ENCODE measurements around the gene PARD6A. TPM values are rescaled to one million over a fixed set of nuclear protein-coding genes. Genes with fewer than 3 reads are reported as not detected.

PARD6A gene
- total RNA-seq, 4 donors from 2014 or later = 2.3 to 4.3 (median 3.4) TPM

- peaks cover 35% of the 10 kb centered on the region for H3K4me1 ChIP-seq
- H3K4me3 ChIP-seq = no peak overlapping the region
- no CpG with 5 or more reads among the region's 4 CpGs for WGBS
- DNase-seq (ENCODE audit: low spot score in 2 of 2) = no peak
- TF ChIP-seq POLR2AphosphoS5 (IDR thresholded peaks at IDR 0.05) = no peak
- TF ChIP-seq POLR2A (IDR thresholded peaks at IDR 0.05) = no peak
- TF ChIP-seq, protein P1, sequence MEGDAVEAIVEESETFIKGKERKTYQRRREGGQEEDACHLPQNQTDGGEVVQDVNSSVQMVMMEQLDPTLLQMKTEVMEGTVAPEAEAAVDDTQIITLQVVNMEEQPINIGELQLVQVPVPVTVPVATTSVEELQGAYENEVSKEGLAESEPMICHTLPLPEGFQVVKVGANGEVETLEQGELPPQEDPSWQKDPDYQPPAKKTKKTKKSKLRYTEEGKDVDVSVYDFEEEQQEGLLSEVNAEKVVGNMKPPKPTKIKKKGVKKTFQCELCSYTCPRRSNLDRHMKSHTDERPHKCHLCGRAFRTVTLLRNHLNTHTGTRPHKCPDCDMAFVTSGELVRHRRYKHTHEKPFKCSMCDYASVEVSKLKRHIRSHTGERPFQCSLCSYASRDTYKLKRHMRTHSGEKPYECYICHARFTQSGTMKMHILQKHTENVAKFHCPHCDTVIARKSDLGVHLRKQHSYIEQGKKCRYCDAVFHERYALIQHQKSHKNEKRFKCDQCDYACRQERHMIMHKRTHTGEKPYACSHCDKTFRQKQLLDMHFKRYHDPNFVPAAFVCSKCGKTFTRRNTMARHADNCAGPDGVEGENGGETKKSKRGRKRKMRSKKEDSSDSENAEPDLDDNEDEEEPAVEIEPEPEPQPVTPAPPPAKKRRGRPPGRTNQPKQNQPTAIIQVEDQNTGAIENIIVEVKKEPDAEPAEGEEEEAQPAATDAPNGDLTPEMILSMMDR (IDR thresholded peaks at IDR 0.05) = no peak
- no peak for TF ChIP-seq EP300 (IDR thresholded peaks at IDR 0.05)
- peaks cover 2% of the 10 kb centered on the region for H3K36me3 ChIP-seq
- peaks cover 80% of the 10 kb centered on the region for H3K27me3 ChIP-seq
- H3K27ac ChIP-seq = no peak overlapping the region
- no peaks in the 10 kb centered on the region for H3K9me3 ChIP-seq
Observed at GRCh38 chr16:67651847-67652246, 8.9 kb upstream of the PARD6A start.

GRCh38 chr16:67652578-67653127, 8.1 kb upstream of the PARD6A start:
- Histone ChIP-seq H3K9me3 (no peaks in the 10 kb centered on the region), H3K36me3 (peaks cover 10% of the 10 kb centered on the region), H3K4me3 (peak overlapping the region; percentile 43), H3K27me3 (peaks cover 72% of the 10 kb centered on the region), H3K27ac (no peak overlapping the region), H3K4me1 (peaks cover 35% of the 10 kb centered on the region)
- no peak for TF ChIP-seq EP300 (IDR thresholded peaks at IDR 0.05)
- TF ChIP-seq, protein P1 (IDR thresholded peaks at IDR 0.05) = no peak
- TF ChIP-seq POLR2AphosphoS5 (IDR thresholded peaks at IDR 0.05) = no peak
- TF ChIP-seq POLR2A (IDR thresholded peaks at IDR 0.05) = no peak
- DNase-seq (ENCODE audit: low spot score in 2 of 2) = peak in 1 of 2 donors; percentile 68
- WGBS = 0% methylated on average over 9 of the region's 59 CpGs

DNA sequence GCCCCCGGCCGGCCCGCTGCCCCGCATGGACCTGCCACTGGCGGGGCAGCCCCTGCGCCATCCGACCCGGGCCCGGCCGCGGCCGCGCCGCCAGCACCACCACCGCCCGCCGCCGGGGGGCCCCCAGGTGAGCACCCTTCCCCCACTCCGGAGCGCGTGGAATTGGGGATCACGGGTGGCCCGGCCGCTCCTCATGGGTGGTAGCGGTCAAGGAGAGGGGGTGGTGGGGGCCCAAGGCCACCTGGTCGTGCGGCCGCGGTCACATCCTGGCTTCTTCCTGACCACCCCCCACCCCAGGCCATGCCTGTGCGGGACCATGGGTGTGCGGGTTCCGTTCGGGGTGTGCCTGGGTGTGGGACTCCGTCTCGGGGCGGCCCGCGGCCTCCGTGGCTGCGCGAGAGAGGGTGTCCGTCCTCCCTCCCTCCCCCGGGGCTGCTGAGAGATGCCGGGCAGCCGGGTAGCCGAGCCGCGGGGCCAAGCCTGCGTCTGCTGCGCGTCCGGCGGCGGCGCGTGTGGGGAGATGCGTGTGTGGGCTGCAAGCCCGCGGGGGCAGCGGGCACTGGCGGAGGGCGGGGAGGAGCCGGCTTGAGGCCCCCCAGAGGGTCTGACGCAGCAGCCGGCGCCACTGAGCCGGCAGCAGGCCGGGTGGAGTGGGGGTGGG, 7.5 kb upstream of the PARD6A start:
- H3K27me3 ChIP-seq = peaks cover 65% of the 10 kb centered on the region

DNA sequence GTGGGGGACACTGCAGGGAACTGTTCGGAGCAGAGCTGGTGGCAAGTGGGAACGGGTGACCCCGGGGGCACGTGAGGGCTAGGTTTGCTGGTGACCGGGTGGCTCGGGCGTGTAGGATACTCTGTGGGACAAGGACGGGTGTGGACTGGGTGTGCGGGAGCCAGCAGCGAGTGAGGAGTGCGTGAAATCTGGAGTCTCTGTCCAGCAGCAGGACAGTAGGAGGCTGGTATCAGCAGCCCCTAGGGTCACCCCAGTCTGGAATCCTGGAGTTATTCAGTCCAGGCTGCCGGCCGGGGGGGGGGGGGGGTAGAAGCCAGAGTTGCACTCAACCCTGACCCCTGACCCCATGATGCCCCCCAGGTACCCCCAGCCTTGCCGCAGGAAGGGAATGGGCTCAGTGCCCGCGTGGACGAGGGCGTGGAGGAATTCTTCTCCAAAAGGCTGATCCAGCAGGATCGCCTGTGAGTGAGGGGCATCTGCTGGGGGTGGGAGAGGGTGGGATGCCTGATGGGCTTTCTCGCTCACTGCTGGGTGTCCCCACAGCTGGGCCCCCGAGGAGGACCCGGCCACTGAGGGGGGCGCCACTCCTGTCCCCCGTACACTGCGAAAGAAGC, 6.9 kb upstream of the PARD6A start:
- peak in 1 of 2 donors; percentile 66 for DNase-seq (ENCODE audit: low spot score in 2 of 2)
- Histone ChIP-seq H3K27me3 (peaks cover 59% of the 10 kb centered on the region), H3K4me3 (peak overlapping the region; percentile 43), H3K4me1 (peaks cover 30% of the 10 kb centered on the region), H3K27ac (no peak overlapping the region), H3K9me3 (no peaks in the 10 kb centered on the region), H3K36me3 (peaks cover 18% of the 10 kb centered on the region)
- WGBS = 3% methylated on average over 6 of the region's 25 CpGs
- TF ChIP-seq, protein P1 (IDR thresholded peaks at IDR 0.05) = no peak
- TF ChIP-seq POLR2A (IDR thresholded peaks at IDR 0.05) (no peak), POLR2AphosphoS5 (IDR thresholded peaks at IDR 0.05) (no peak), EP300 (IDR thresholded peaks at IDR 0.05) (no peak)

More for the DNA sequence above, 7.5 kb upstream of the PARD6A start:
- H3K4me3 ChIP-seq = peak overlapping the region; percentile 43
- TF ChIP-seq POLR2A (IDR thresholded peaks at IDR 0.05) (no peak), POLR2AphosphoS5 (IDR thresholded peaks at IDR 0.05) (no peak)
- 19% methylated on average over 21 of the region's 68 CpGs for WGBS
- peaks cover 16% of the 10 kb centered on the region for H3K36me3 ChIP-seq
- H3K4me1 ChIP-seq = peaks cover 33% of the 10 kb centered on the region
- DNase-seq (ENCODE audit: low spot score in 2 of 2) = peak in 1 of 2 donors; percentile 58
- no peaks in the 10 kb centered on the region for H3K9me3 ChIP-seq
- no peak overlapping the region for H3K27ac ChIP-seq

GRCh38 chr16:67654403-67654911, 6.3 kb upstream of the PARD6A start:
- Histone ChIP-seq H3K36me3 (peaks cover 18% of the 10 kb centered on the region), H3K9me3 (no peaks in the 10 kb centered on the region), H3K4me3 (no peak overlapping the region), H3K4me1 (peaks cover 30% of the 10 kb centered on the region), H3K27me3 (peaks cover 53% of the 10 kb centered on the region), H3K27ac (no peak overlapping the region)
- DNase-seq (ENCODE audit: low spot score in 2 of 2) = peak in 1 of 2 donors; percentile 66
- TF ChIP-seq POLR2A (IDR thresholded peaks at IDR 0.05) (no peak), EP300 (IDR thresholded peaks at IDR 0.05) (no peak), POLR2AphosphoS5 (IDR thresholded peaks at IDR 0.05) (no peak)
- TF ChIP-seq, protein P1 (IDR thresholded peaks at IDR 0.05) = no peak
- WGBS = 56% methylated on average over 22 of the region's 30 CpGs
